ENCODE measurements around the gene RGL1.

- no peak for TF ChIP-seq CTCF (IDR thresholded peaks at IDR 0.05)
- no peak for TF ChIP-seq POLR2A (IDR thresholded peaks at IDR 0.05; ENCODE audit: low read depth)
Measured at GRCh38 chr1:183819059-183819458, 14.1 kb downstream of the RGL1 start.

Data from esophagus muscularis mucosa (tissue), 3 donors.